GM12878 (cell line): Measurements from ENCODE around the gene ZNRF3. TPM values are rescaled to one million over a fixed set of nuclear protein-coding genes. Genes with fewer than 3 reads are reported as not detected.
A peak's percentile ranks its signal among the peaks of the same experiment; 100 is the strongest.

ENCODE experiments used
- ATAC-seq: fragments of 200-7000 bp; cut with Tn5 transposase; 3 replicates; pipeline ENCODE4 v1.9.1; 2020; ENCODE audit warnings: mild to moderate bottlenecking, moderate library complexity
- BruUV-seq: library from RNA; stranded (reverse); fragments of 400-500 nt; replicated peaks from 2 replicates; lab custom pipeline; 2021; lab: Mats Ljungman, UMichigan
- CTCF ChIA-PET: fragments of 300-600 bp; sonication (Branson Sonifier 250); formaldehyde crosslinking; extraction: SDS; loops from one replicate; lab custom pipeline; 2021; ENCODE audit warnings: inconsistent platforms; lab: Yijun Ruan, JAX
- POLR2A ChIA-PET: fragments of 350-600 bp; formaldehyde crosslinking; extraction: SDS; loops from one replicate; lab custom pipeline; 2021; ENCODE audit warnings: inconsistent platforms; lab: Charles Lee
- RAD21 ChIA-PET: fragments of 300-600 bp; sonication (Branson Sonifier 250); formaldehyde crosslinking; loops from one replicate; lab custom pipeline; 2023; ENCODE audit warnings: antibody characterized with exemption; ENCODE audit not compliant: unreplicated experiment; lab: Charles Lee
- SMC1A ChIA-PET: fragments of 300-600 bp; sonication (Branson Sonifier 250); formaldehyde crosslinking; loops from one replicate; lab custom pipeline; 2023; ENCODE audit not compliant: unreplicated experiment, uncharacterized antibody; lab: Charles Lee
- DNase-seq: peaks from one replicate; pipeline ENCODE4 v3.0.0-alpha.2; 2011; ENCODE audit warnings: low read depth, low spot score
- FAIRE-seq: peaks from 3 replicates; lab custom pipeline; 2011; peaks lifted over from hg19 to GRCh38; lab: Jason Lieb, UNC
- H2AFZ ChIP-seq: 2 replicates; pipeline ENCODE4 v1.6.0; 2011; ENCODE audit warnings: low read depth, low read length, control low read depth; ENCODE audit not compliant: control insufficient read depth
- H3K27ac ChIP-seq: 2 replicates; pipeline ENCODE4 v1.5.1; 2011; ENCODE audit warnings: control low read depth; ENCODE audit not compliant: control insufficient read depth, insufficient read depth
- H3K27me3 ChIP-seq, 2 experiments: replicated peaks in 1 of 2; 2 replicates each; pipeline versions ENCODE4 v1.6.0 to v1.6.1; 2011; ENCODE audit warnings: low read length in 1 of 2; ENCODE audit not compliant: control insufficient read depth in 2 of 2, insufficient read depth in 2 of 2
- H3K36me3 ChIP-seq, 2 experiments: 2 replicates each; pipeline ENCODE4 v1.5.1; 2011; ENCODE audit warnings: low read length in 1 of 2; ENCODE audit not compliant: control insufficient read depth in 2 of 2, insufficient read depth in 2 of 2
- H3K4me1 ChIP-seq: 2 replicates; pipeline ENCODE4 v1.6.1; 2011; ENCODE audit warnings: mild to moderate bottlenecking, low read length, moderate library complexity, mixed read lengths; ENCODE audit not compliant: control insufficient read depth, insufficient read depth
- H3K4me2 ChIP-seq: 2 replicates; pipeline ENCODE4 v1.6.0; 2011; ENCODE audit warnings: control low read depth; ENCODE audit not compliant: control insufficient read depth, insufficient read depth
- H3K4me3 ChIP-seq: fragments of 200-600 bp; sonication (generic); 2 replicates; pipeline ENCODE4 v1.5.1; 2016
- H3K79me2 ChIP-seq: 2 replicates; pipeline ENCODE4 v1.6.0; 2011; ENCODE audit warnings: low read length; ENCODE audit not compliant: control insufficient read depth, insufficient read depth
- H3K9ac ChIP-seq: 2 replicates; pipeline ENCODE4 v1.8.0; 2011; ENCODE audit warnings: low read length, control low read depth, mixed read lengths; ENCODE audit not compliant: control insufficient read depth, insufficient read depth
- H3K9me3 ChIP-seq: replicated peaks from 3 replicates; pipeline ENCODE4 v1.5.1; 2011; ENCODE audit warnings: mild to moderate bottlenecking, low read length; ENCODE audit not compliant: control insufficient read depth, insufficient read depth
- H4K20me1 ChIP-seq: 2 replicates; pipeline ENCODE4 v1.6.0; 2011; ENCODE audit not compliant: control insufficient read depth, insufficient read depth
- MYC ChIP-seq: IDR thresholded peaks from 2 replicates; pipeline ENCODE4 v1.6.1; 2011; ENCODE audit warnings: mild to moderate bottlenecking, low read length, moderate library complexity, inconsistent platforms; ENCODE audit not compliant: insufficient read depth, insufficient replicate concordance, insufficient read length, severe bottlenecking
- NFIC ChIP-seq: IDR thresholded peaks from 2 replicates; pipeline ENCODE4 v1.6.1; 2012; ENCODE audit warnings: low read depth, mild to moderate bottlenecking, inconsistent platforms, low read length, moderate library complexity
- RB1 ChIP-seq: fragments of 450-650 bp; formaldehyde crosslinking; IDR thresholded peaks from 2 replicates; pipeline ENCODE4 v1.6.1; 2017; ENCODE audit warnings: mild to moderate bottlenecking, borderline replicate concordance
- SMARCA5 ChIP-seq: fragments of 450-650 bp; IDR thresholded peaks from 2 replicates; pipeline ENCODE4 v1.6.1; 2017; ENCODE audit warnings: mild to moderate bottlenecking
- SRF ChIP-seq, 2 experiments: IDR thresholded peaks; 2 replicates each; pipeline ENCODE4 v1.6.1; 2011; ENCODE audit warnings: low read depth in 2 of 2, low read length in 2 of 2, mild to moderate bottlenecking in 1 of 2, moderate library complexity in 1 of 2
- TCF12 ChIP-seq: IDR thresholded peaks from 2 replicates; pipeline ENCODE4 v1.6.1; 2011; ENCODE audit warnings: low read depth, mild to moderate bottlenecking, low read length
- WGBS: methylation state at CpG from one replicate; pipeline ENCODE4 v1.1.6; 2016; ENCODE audit warnings: low lambda C conversion rate; ENCODE audit not compliant: insufficient replicate concordance, insufficient coverage; ENCODE audit errors: missing lambda C conversion rate; 5-methylcytosine and 5-hydroxymethylcytosine counted together
- in situ Hi-C: fragments of 300-500 bp; cut with MboI; formaldehyde crosslinking; loops from 9 replicates; pipeline ENCODE4 v1.14.3; 2018; ENCODE audit warnings: mixed read lengths
- intact Hi-C: fragments of 100-400 bp; cut with micrococcal nuclease; formaldehyde crosslinking; loops from one replicate; pipeline ENCODE4 v1.14.2; 2022; ENCODE audit not compliant: unreplicated experiment
- polyA plus RNA-seq, 11 experiments: library from polyadenylated mRNA; depleted of rRNA in 4 of 11; unstranded in 6 of 11; stranded (reverse) in 5 of 11; fragments of >200 nt; fragmentation: Nextera tagmentation in 4 of 11; fragmentation: Illumina TruSeq in 1 of 11; extraction: Ambion mirVana in 4 of 11; extraction: Trizol in 1 of 11; gene quantifications; 1 replicate in 1 of 11; 2 replicates in 10 of 11; pipeline versions ENCODE4 v1.2.1 to v1.2.3, GENCODE V29; 2011 to 2016; ENCODE audit warnings: inconsistent platforms in 2 of 11, missing spikeins in 2 of 11, low read depth in 1 of 11
- total RNA-seq, 4 experiments: library from RNA; depleted of rRNA in 3 of 4; stranded (reverse); fragments of >200 nt in 3 of 4; fragmentation: Illumina TruSeq in 1 of 4; extraction: Trizol in 1 of 4; gene quantifications; 2 replicates each; pipeline versions ENCODE4 v1.2.1 to v1.2.3, GENCODE V29; 2013 to 2021
- TF ChIP-seq, protein P1 (sequence below): fragments of 450-650 bp; IDR thresholded peaks from 2 replicates; pipeline ENCODE4 v1.6.1; 2016; ENCODE audit warnings: mild to moderate bottlenecking, moderate library complexity, borderline replicate concordance
- TF ChIP-seq, protein P2 (sequence below): fragments of 450-650 bp; IDR thresholded peaks from 2 replicates; pipeline ENCODE4 v1.6.1; 2016; ENCODE audit warnings: mild to moderate bottlenecking

The ZNRF3 gene
- total and polyA plus RNA-seq, 10 of the 15 experiments (the other 5 are each of a cell fraction or from before 2014, with no cell fraction given): 0.05 to 2.4 (median 0.46) TPM

DNA sequence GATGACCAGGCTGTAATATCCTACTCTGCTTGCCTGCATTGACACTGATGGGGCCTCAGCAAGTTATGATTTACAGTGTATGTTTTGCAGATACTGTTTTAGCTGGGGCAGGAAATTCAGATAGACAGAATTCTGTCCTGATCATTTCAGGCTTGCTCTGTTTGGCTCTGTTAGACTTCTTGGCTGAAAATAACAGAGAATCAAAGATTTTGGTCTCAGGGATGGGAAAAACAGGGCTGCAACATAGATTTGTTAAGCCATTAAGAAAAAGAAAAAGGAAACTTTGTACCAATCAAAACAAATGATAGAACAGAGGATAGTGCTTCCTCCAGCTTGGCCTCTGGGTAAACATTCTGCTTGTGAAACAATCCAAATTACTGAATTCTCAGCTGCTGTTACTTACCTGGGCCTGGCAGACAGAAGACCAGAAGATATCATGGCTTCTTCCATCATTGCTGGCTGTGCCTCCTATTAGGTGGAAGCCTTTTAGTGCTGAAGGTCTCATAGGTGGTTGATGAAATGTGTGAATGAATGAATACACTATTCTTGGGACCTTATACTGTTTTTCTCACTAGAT is 22.0 kb downstream of the ZNRF3 start (continued):
- no peak for TF ChIP-seq MYC
- no peak for TF ChIP-seq RB1
- no peak for TF ChIP-seq NFIC
- TF ChIP-seq, protein P1, sequence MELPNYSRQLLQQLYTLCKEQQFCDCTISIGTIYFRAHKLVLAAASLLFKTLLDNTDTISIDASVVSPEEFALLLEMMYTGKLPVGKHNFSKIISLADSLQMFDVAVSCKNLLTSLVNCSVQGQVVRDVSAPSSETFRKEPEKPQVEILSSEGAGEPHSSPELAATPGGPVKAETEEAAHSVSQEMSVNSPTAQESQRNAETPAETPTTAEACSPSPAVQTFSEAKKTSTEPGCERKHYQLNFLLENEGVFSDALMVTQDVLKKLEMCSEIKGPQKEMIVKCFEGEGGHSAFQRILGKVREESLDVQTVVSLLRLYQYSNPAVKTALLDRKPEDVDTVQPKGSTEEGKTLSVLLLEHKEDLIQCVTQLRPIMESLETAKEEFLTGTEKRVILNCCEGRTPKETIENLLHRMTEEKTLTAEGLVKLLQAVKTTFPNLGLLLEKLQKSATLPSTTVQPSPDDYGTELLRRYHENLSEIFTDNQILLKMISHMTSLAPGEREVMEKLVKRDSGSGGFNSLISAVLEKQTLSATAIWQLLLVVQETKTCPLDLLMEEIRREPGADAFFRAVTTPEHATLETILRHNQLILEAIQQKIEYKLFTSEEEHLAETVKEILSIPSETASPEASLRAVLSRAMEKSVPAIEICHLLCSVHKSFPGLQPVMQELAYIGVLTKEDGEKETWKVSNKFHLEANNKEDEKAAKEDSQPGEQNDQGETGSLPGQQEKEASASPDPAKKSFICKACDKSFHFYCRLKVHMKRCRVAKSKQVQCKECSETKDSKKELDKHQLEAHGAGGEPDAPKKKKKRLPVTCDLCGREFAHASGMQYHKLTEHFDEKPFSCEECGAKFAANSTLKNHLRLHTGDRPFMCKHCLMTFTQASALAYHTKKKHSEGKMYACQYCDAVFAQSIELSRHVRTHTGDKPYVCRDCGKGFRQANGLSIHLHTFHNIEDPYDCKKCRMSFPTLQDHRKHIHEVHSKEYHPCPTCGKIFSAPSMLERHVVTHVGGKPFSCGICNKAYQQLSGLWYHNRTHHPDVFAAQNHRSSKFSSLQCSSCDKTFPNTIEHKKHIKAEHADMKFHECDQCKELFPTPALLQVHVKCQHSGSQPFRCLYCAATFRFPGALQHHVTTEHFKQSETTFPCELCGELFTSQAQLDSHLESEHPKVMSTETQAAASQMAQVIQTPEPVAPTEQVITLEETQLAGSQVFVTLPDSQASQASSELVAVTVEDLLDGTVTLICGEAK: no peak
- no peak for TF ChIP-seq SMARCA5
- TF ChIP-seq SRF (IDR thresholded peaks at IDR 0.05; ENCODE audit: low read depth in 2 of 2, low read length in 2 of 2): no peak
- TF ChIP-seq, all 136 proteins: peak for 0

DNA sequence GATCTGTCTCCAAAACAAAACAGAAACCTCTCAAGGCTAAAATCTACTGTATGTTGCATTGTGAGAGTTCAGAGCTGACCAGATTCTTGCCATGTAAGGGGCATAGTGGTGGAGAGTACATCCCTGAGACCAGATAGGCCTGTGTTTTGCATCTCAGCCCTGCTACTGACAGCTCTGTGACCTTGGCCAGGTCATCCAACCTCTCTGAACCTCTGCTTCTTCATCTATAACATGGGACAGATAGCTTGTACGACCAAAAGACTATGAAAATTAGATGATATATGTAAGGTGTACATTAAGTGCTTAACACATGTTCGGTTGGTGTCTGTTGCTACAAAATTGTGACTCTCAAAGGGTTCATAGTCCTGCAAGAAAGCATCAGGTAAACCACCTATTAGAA is 22.9 kb downstream of the ZNRF3 start:
- 69% methylated on average over 2 of the region's 2 CpGs for WGBS
- Histone ChIP-seq H3K27ac (no peak overlapping the region), H3K9me3 (no peaks in the 10 kb centered on the region; the same call in 2 of the 3 replicates), H2AFZ (no peak overlapping the region), H4K20me1 (0 out of 2 replicates have a peak, but pooled peaks cover under 1% of the 10 kb centered on the region), H3K4me3 (no peak overlapping the region), H3K27me3 (no peaks in the 10 kb centered on the region; a peak in 1 of 4 replicates), H3K4me2 (no peak overlapping the region), H3K79me2 (no peaks in the 10 kb centered on the region), H3K36me3 (no peaks in the 10 kb centered on the region), H3K4me1 (peaks cover 23% of the 10 kb centered on the region), H3K9ac (no peak overlapping the region)
- DNase-seq (no peak), FAIRE-seq (no peak), ATAC-seq (peak; percentile 58)
- POLR2A ChIA-PET: interaction anchor here (0.6 to 3.0 kb wide), 13 partner anchors 9 to 129 kb away, joined by 3 to 12 read pairs (median 4); no protein-coding TSS in a partner anchor
- RAD21 ChIA-PET: interaction anchor here (0.8 to 9.2 kb wide), 12 partner anchors 9 to 132 kb away, joined by 3 to 84 read pairs (median 5); partner anchors contain the start of gene ZNRF3
- BruUV-seq: no TSS peak
- CTCF ChIA-PET: interaction anchor here (0.5 to 7.2 kb wide), 9 partner anchors 9 to 134 kb away, joined by 3 to 78 read pairs (median 4); no protein-coding TSS in a partner anchor
- TF ChIP-seq, protein P2, sequence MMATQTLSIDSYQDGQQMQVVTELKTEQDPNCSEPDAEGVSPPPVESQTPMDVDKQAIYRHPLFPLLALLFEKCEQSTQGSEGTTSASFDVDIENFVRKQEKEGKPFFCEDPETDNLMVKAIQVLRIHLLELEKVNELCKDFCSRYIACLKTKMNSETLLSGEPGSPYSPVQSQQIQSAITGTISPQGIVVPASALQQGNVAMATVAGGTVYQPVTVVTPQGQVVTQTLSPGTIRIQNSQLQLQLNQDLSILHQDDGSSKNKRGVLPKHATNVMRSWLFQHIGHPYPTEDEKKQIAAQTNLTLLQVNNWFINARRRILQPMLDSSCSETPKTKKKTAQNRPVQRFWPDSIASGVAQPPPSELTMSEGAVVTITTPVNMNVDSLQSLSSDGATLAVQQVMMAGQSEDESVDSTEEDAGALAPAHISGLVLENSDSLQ: 0 out of 2 replicates have a peak, but pooled peaks have one; percentile 1
- no peak for TF ChIP-seq TCF12
- intact Hi-C loops: loop anchor here (5.0 kb wide), 4 partner anchors 49 to 261 kb away; no protein-coding TSS in a partner anchor
- in situ Hi-C loops: no loop called here
- SMC1A ChIA-PET: interaction anchor here (1.0 to 6.7 kb wide), 17 partner anchors 9 to 297 kb away, joined by 3 to 117 read pairs (median 7); partner anchors contain the start of gene ZNRF3
